Vagina (tissue), 2 donors: Measurements from ENCODE around the gene ACTG2. TPM values are rescaled to one million over a fixed set of nuclear protein-coding genes. Genes with fewer than 3 reads are reported as not detected.
"Not testable (repeated sequence)": the region's sequence is repeated elsewhere in the genome, so short reads cannot be mapped to it uniquely, and the experiment has no call there.

Experiments
- DNase-seq, 2 donors: peaks; one replicate each; pipeline ENCODE4 v3.0.0-alpha.2; 2017; ENCODE audit errors: extremely low spot score in 2 of 2
- H3K27ac ChIP-seq: fragments of 200-600 bp; sonication (generic); one replicate; pipeline ENCODE4 v1.5.1; 2019
- H3K27me3 ChIP-seq: fragments of 200-600 bp; sonication (generic); one replicate; pipeline ENCODE4 v1.5.1; 2019
- H3K36me3 ChIP-seq, 2 donors: fragments of 200-600 bp; sonication (generic); one replicate each; pipeline ENCODE4 v1.5.1; 2017 to 2019
- H3K4me1 ChIP-seq: fragments of 200-600 bp; sonication (generic); one replicate; pipeline ENCODE4 v1.5.1; 2019
- H3K4me3 ChIP-seq, 2 donors: fragments of 200-600 bp; sonication (generic); 1 replicate in 1 of 2; 2 replicates in 1 of 2; pipeline ENCODE4 v1.5.1; 2016 to 2019
- H3K9me3 ChIP-seq: fragments of 200-600 bp; sonication (generic); one replicate; pipeline ENCODE4 v1.5.1; 2019
- CTCF ChIP-seq, 3 experiments: fragments of 450-650 bp in 2 of 3; fragments of 200-600 bp in 1 of 3; sonication (generic) in 1 of 3; IDR thresholded peaks; one replicate each; pipeline ENCODE4 v1.5.1; 2017 to 2019; ENCODE audit warnings: antibody characterized with exemption in 3 of 3, mild to moderate bottlenecking in 2 of 3, moderate library complexity in 2 of 3
- POLR2A ChIP-seq, 2 donors: fragments of 450-650 bp; IDR thresholded peaks; one replicate each; pipeline ENCODE4 v1.6.1; 2017; ENCODE audit warnings: antibody characterized with exemption in 2 of 2, mild to moderate bottlenecking in 2 of 2, moderate library complexity in 2 of 2
- POLR2AphosphoS5 ChIP-seq, 2 donors: sonication (generic); formaldehyde crosslinking; IDR thresholded peaks; one replicate each; pipeline ENCODE4 v1.9.0; 2017; ENCODE audit warnings: antibody characterized with exemption in 2 of 2, mild to moderate bottlenecking in 2 of 2, low read depth in 1 of 2; ENCODE audit not compliant: insufficient read depth in 1 of 2
- intact Hi-C: fragments of 100-400 bp; cut with DNase I; formaldehyde crosslinking; loops from one replicate; pipeline ENCODE4 v1.15.1; 2023
- total RNA-seq: library from RNA; depleted of rRNA; stranded (reverse); fragments of >200 nt; gene quantifications from one replicate; pipeline ENCODE4 v1.2.3, GENCODE V29; 2016

ACTG2 gene
- total RNA-seq, 1 donor from 2014 or later, result 413 TPM

DNA sequence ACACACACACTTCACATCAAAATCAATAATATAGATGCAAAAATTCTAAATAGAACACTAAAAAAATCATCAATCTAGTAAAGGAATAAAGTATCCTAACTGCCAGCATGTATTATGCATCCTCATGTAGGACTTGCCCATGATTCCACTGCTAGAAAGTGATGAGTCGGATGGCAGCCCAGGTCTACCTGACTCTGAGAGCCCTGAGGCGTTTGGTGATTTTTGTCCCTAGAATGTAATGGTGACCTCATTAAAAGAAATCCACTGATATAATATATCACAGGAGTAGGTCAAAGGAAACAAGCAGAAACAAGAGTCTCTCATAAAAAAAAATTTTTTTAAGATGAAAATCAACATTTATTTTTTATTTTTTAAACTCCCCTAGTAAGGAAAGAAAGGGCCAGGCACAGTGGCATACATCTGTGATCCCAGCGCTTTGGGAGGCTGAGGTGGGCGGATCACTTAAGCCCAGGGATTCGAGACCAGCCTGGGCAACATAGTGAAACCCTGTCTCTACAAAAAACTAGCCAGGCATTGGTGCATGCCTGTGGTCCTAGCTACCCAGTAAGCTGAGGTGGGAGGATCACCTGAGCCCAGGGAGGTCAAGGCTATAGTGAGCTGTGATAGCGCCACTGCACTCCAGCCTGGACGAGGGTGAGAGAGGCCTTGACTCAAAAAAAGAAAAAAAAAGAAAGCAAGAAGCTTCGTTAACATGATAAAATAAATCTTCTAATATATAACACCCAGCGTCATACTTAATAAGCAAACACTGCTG lies 24.4 kb upstream of the ACTG2 start:
- H3K4me3 ChIP-seq, result no peak overlapping the region
- intact Hi-C loops, result no loop called here
- H3K9me3 ChIP-seq, result no peaks in the 10 kb centered on the region
- H3K4me1 ChIP-seq, result peaks cover 7% of the 10 kb centered on the region
- DNase-seq, result no peak
- peaks cover 0 to 32% of the 10 kb centered on the region in 2 donors for H3K36me3 ChIP-seq
- TF ChIP-seq CTCF (IDR thresholded peaks at IDR 0.05) (no peak), POLR2A (IDR thresholded peaks at IDR 0.05) (no peak), POLR2AphosphoS5 (IDR thresholded peaks at IDR 0.05; ENCODE audit: insufficient read depth in 1 of 2, low read depth in 1 of 2) (no peak)
- no peak overlapping the region for H3K27ac ChIP-seq
- no peaks in the 10 kb centered on the region for H3K27me3 ChIP-seq

DNA sequence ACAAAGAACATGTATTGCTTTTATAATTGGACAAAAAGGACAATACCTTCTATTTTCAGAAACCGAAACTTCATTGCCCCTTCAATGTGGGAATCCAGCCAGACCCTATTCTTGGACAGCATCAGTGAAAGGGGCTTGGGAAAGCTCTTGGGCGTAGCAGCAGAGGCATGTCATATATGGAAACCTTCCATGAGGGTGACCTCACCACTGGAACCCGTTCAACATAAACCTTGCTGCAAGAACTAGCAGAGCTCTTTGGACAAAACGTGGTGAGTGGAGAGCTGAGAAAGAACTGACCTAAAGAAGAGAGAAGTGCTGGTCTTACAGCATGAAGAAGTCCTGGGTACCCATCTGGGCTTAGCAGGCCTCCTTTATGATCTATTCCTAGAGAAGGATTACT lies 22.7 kb upstream of the ACTG2 start:
- Histone ChIP-seq H3K36me3 (peaks cover 0 to 15% of the 10 kb centered on the region in 2 donors), H3K27me3 (no peaks in the 10 kb centered on the region), H3K27ac (peak overlapping the region; percentile 62), H3K9me3 (no peaks in the 10 kb centered on the region), H3K4me1 (peaks cover 7% of the 10 kb centered on the region), H3K4me3 (no peak overlapping the region)
- intact Hi-C loops, result no loop called here
- no peak for DNase-seq
- no peak for TF ChIP-seq CTCF (IDR thresholded peaks at IDR 0.05)
- TF ChIP-seq POLR2AphosphoS5 (IDR thresholded peaks at IDR 0.05; ENCODE audit: insufficient read depth in 1 of 2, low read depth in 1 of 2), result peak in 1 of 2 donors; percentile 45
- no peak for TF ChIP-seq POLR2A (IDR thresholded peaks at IDR 0.05)

DNA sequence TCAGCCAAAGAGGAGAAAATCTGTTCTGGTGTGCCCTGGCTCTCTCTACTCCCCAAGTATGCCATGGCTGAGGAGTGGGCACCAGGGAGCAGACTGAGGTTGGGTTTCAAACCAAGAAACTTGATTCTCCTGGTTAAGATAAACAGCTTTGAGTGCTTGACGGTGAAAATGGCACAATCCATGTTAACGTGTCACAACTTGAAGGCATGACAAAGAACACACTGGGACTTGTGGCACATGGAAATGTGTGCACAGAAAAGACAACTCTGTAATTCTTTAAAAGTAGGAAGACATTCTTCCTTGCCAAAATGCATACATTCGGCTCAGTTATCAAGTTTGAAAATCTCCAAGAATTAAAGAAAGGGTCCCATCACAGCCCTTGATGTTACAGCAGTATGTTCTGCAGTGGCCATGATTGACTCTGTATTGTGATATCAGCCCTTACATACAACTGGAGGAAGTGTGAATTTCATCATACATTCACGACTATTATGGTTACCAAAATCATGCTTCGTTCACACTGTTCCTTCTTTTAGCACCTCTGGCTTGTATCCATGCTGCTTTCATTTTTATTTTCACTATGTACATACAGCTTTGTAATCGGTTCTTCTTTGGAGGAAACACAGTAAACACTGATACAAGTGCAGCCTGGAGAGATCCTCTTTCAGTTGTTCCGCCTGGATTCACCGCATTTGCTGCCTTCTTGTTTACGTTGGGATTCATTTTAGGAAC lies 15.6 kb upstream of the ACTG2 start:
- Histone ChIP-seq H3K36me3 (no peaks in the 10 kb centered on the region), H3K4me3 (no peak overlapping the region), H3K4me1 (no peaks in the 10 kb centered on the region), H3K27ac (no peak overlapping the region), H3K27me3 (no peaks in the 10 kb centered on the region), H3K9me3 (no peaks in the 10 kb centered on the region)
- intact Hi-C loops, result no loop called here
- DNase-seq, result no peak
- TF ChIP-seq POLR2A (IDR thresholded peaks at IDR 0.05) (no peak), CTCF (IDR thresholded peaks at IDR 0.05) (no peak), POLR2AphosphoS5 (IDR thresholded peaks at IDR 0.05; ENCODE audit: insufficient read depth in 1 of 2, low read depth in 1 of 2) (no peak)

DNA sequence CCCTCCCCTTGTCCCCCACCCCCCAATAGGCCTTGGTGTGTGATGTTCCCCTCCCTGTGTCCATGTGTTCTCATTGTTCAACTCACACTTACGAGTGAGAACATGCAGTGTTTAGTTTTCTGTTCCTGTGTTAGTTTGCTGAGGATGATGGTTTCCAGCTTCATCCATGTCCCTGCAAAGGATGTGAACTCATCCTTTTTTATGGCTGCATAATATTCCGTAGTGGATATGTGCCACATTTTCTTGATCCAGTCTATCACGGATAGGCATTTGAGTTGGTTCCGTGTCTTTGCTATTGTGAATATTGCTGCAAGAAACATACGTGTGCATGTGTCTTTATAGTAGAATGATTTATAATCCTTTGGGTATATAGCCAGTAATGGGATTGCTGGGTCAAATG lies 14.8 kb upstream of the ACTG2 start:
- intact Hi-C loops, DNase-seq, H3K9me3 ChIP-seq, H3K27me3 ChIP-seq, H3K27ac ChIP-seq, H3K4me1 ChIP-seq, H3K4me3 ChIP-seq, H3K36me3 ChIP-seq: not testable (repeated sequence)

DNA sequence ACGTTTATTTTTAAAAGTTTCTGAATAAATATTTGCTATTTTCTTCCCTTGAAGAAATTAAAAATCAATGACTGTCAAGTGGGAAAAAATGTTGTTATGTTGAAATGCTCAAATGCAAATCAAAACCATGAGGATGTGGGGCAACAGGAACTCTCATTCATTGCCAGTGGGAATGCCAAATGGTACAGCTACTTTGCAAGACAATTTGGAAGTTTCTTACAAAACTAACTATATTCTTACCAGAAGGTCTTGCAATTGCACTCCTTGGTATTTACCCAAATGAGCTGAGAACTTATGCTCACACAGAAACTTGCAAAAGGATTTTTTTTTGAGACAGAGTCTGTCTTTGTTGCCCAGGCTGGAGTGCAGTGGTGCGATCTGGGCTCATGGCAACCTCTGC lies 7.4 kb upstream of the ACTG2 start:
- H3K4me1 ChIP-seq, result no peaks in the 10 kb centered on the region
- DNase-seq, result no peak
- TF ChIP-seq POLR2A (IDR thresholded peaks at IDR 0.05) (no peak), CTCF (IDR thresholded peaks at IDR 0.05) (no peak), POLR2AphosphoS5 (IDR thresholded peaks at IDR 0.05; ENCODE audit: insufficient read depth in 1 of 2, low read depth in 1 of 2) (no peak)
- intact Hi-C loops, result no loop called here
- no peaks in the 10 kb centered on the region for H3K27me3 ChIP-seq
- no peaks in the 10 kb centered on the region for H3K9me3 ChIP-seq
- no peaks in the 10 kb centered on the region for H3K36me3 ChIP-seq
- H3K4me3 ChIP-seq, result no peak overlapping the region
- no peak overlapping the region for H3K27ac ChIP-seq
